GOT3 (cell line): ENCODE results near the gene GRM4.
"Not testable (repeated sequence)": the region's sequence is repeated elsewhere in the genome, so short reads cannot be mapped to it uniquely, and the experiment has no call there.

ENCODE experiments used
- DNase-seq: peaks from one replicate; lab custom pipeline; 2025; ENCODE audit warnings: mixed read lengths; lab: John Stamatoyannopoulos, UW

GRM4 gene

GRCh38 chr6:34021554-34022190 is 124.2 kb downstream of the GRM4 start:
- no peak for DNase-seq

GRCh38 chr6:34020807-34021553 is 124.9 kb downstream of the GRM4 start:
- no peak for DNase-seq

- no peak for DNase-seq
Observed at GRCh38 chr6:34020278-34020677, 125.6 kb downstream of the GRM4 start.

GRCh38 chr6:34018961-34019606 is 126.8 kb downstream of the GRM4 start:
- no peak for DNase-seq

- DNase-seq, result no peak
Observed at GRCh38 chr6:34018026-34018425, 127.9 kb downstream of the GRM4 start.

GRCh38 chr6:34017106-34017805 is 128.6 kb downstream of the GRM4 start:
- DNase-seq, result no peak

- not testable (repeated sequence) for DNase-seq
Observed at GRCh38 chr6:34016573-34016972, 129.3 kb downstream of the GRM4 start.

GRCh38 chr6:34015586-34015985 is 130.3 kb downstream of the GRM4 start:
- DNase-seq, result no peak

GRCh38 chr6:34011264-34011663 is 134.6 kb downstream of the GRM4 start:
- DNase-seq, result no peak

GRCh38 chr6:34005901-34006531 is 139.9 kb downstream of the GRM4 start:
- DNase-seq, result no peak

- no peak for DNase-seq
Observed at GRCh38 chr6:34004706-34005105, 141.2 kb downstream of the GRM4 start.

- DNase-seq, result no peak
Observed at GRCh38 chr6:34003962-34004361, 141.9 kb downstream of the GRM4 start.

- DNase-seq, result no peak
Observed at GRCh38 chr6:34001706-34002621, 143.9 kb downstream of the GRM4 start.

GRCh38 chr6:34000281-34000680 is 145.6 kb downstream of the GRM4 start:
- DNase-seq, result no peak

- DNase-seq, result no peak
Observed at GRCh38 chr6:33999567-33999966, 146.3 kb downstream of the GRM4 start.

- DNase-seq, result no peak
Observed at GRCh38 chr6:33998660-33999059, 147.2 kb downstream of the GRM4 start.

GRCh38 chr6:33997265-33997664 is 148.6 kb downstream of the GRM4 start:
- no peak for DNase-seq

- DNase-seq, result no peak
Observed at GRCh38 chr6:33996120-33996475, 149.8 kb downstream of the GRM4 start.

- DNase-seq, result no peak
Observed at GRCh38 chr6:33995309-33996119, 150.4 kb downstream of the GRM4 start.
